K562 (cell line): ENCODE measurements around the gene DNAH17.

Experiments
- NR2C2 ChIP-seq, 2 experiments: fragments of 200-800 bp in 1 of 2; sonication (Bioruptor generic) in 1 of 2; sonication (generic) in 1 of 2; formaldehyde crosslinking in 1 of 2; IDR thresholded peaks; 2 replicates each; pipeline versions ENCODE4 v1.6.1 to v1.8.0; 2016 to 2022; ENCODE audit warnings: mild to moderate bottlenecking in 1 of 2, missing compliant biosample characterization in 1 of 2, missing genetic modification characterization in 1 of 2, missing genetic modification reagents in 1 of 2
- TAL1 ChIP-seq: fragments of 450-650 bp; IDR thresholded peaks from 2 replicates; pipeline ENCODE4 v1.6.1; 2016; ENCODE audit warnings: mild to moderate bottlenecking
- ZNF274 ChIP-seq: IDR thresholded peaks from 2 replicates; pipeline ENCODE4 v1.6.1; 2011; ENCODE audit warnings: low read depth, mild to moderate bottlenecking, low read length, moderate library complexity, borderline replicate concordance
- ZNF354B ChIP-seq: fragments of 250-450 bp; sonication (Bioruptor Pico); IDR thresholded peaks from 2 replicates; pipeline ENCODE4 v1.4.0; 2020
- TF ChIP-seq, protein P1 (sequence below), 3 experiments: IDR thresholded peaks in 2 of 3; conservative IDR thresholded peaks in 1 of 3; 2 replicates each; pipeline ENCODE4 v1.5.1; 2011 to 2012; ENCODE audit warnings: low read length in 3 of 3, mild to moderate bottlenecking in 3 of 3, control low read depth in 2 of 3, improper control_type of control experiment in 1 of 3, inconsistent platforms in 1 of 3, low read depth in 1 of 3, mixed read lengths in 1 of 3, moderate library complexity in 1 of 3; ENCODE audit not compliant: insufficient read depth in 2 of 3
- TF ChIP-seq, protein P2 (sequence below): fragments of 250-450 bp; sonication (Bioruptor Pico); IDR thresholded peaks from 2 replicates; pipeline ENCODE4 v1.8.0; 2021; ENCODE audit warnings: moderate library complexity, mild to moderate bottlenecking, inconsistent platforms
- TF ChIP-seq, protein P3 (sequence below): fragments of 450-650 bp; formaldehyde crosslinking; IDR thresholded peaks from 2 replicates; pipeline ENCODE4 v1.4.0; 2022; ENCODE audit warnings: missing genetic modification characterization
- TF ChIP-seq, protein P4 (sequence below): fragments of 150-350 bp; IDR thresholded peaks from 2 replicates; pipeline ENCODE4 v1.6.1; 2014; ENCODE audit warnings: low read depth, mild to moderate bottlenecking, low read length, borderline replicate concordance

DNA sequence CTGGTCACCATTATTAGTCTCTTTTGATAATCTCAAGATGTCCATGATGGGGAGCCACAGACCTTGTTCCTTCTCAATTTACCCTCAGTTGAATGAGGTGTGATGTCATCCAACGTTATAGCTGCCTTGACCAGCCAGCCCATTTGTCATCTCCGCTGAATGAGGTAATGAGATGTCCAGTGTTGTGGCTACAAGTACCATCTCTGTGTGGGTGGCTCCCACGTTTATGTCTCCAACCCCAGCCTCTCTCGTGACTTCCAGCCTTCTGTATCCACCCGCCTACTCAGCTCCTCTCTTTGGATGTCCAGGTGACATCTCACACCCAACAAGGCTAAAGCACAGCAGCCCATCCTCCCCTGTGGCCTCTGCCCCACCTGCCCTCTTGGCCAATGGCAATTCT is 18.2 kb downstream of the DNAH17 start:
- TF ChIP-seq, protein P1, sequence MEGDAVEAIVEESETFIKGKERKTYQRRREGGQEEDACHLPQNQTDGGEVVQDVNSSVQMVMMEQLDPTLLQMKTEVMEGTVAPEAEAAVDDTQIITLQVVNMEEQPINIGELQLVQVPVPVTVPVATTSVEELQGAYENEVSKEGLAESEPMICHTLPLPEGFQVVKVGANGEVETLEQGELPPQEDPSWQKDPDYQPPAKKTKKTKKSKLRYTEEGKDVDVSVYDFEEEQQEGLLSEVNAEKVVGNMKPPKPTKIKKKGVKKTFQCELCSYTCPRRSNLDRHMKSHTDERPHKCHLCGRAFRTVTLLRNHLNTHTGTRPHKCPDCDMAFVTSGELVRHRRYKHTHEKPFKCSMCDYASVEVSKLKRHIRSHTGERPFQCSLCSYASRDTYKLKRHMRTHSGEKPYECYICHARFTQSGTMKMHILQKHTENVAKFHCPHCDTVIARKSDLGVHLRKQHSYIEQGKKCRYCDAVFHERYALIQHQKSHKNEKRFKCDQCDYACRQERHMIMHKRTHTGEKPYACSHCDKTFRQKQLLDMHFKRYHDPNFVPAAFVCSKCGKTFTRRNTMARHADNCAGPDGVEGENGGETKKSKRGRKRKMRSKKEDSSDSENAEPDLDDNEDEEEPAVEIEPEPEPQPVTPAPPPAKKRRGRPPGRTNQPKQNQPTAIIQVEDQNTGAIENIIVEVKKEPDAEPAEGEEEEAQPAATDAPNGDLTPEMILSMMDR (IDR thresholded peaks at IDR 0.05 in 2 of 3, conservative IDR thresholded peaks at IDR 0.05 in 1 of 3; ENCODE audit: insufficient read depth in 2 of 3, low read depth in 1 of 3, low read length in 3 of 3), result no peak
- TF ChIP-seq NR2C2 (CRISPR knock-in tag; IDR thresholded peaks at IDR 0.05), result no peak
- no peak for TF ChIP-seq NR2C2 (tag; IDR thresholded peaks at IDR 0.05)
- TF ChIP-seq, protein P2, sequence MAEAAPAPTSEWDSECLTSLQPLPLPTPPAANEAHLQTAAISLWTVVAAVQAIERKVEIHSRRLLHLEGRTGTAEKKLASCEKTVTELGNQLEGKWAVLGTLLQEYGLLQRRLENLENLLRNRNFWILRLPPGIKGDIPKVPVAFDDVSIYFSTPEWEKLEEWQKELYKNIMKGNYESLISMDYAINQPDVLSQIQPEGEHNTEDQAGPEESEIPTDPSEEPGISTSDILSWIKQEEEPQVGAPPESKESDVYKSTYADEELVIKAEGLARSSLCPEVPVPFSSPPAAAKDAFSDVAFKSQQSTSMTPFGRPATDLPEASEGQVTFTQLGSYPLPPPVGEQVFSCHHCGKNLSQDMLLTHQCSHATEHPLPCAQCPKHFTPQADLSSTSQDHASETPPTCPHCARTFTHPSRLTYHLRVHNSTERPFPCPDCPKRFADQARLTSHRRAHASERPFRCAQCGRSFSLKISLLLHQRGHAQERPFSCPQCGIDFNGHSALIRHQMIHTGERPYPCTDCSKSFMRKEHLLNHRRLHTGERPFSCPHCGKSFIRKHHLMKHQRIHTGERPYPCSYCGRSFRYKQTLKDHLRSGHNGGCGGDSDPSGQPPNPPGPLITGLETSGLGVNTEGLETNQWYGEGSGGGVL (CRISPR knock-in tag), result no peak
- no peak for TF ChIP-seq ZNF354B
- TF ChIP-seq, protein P3, sequence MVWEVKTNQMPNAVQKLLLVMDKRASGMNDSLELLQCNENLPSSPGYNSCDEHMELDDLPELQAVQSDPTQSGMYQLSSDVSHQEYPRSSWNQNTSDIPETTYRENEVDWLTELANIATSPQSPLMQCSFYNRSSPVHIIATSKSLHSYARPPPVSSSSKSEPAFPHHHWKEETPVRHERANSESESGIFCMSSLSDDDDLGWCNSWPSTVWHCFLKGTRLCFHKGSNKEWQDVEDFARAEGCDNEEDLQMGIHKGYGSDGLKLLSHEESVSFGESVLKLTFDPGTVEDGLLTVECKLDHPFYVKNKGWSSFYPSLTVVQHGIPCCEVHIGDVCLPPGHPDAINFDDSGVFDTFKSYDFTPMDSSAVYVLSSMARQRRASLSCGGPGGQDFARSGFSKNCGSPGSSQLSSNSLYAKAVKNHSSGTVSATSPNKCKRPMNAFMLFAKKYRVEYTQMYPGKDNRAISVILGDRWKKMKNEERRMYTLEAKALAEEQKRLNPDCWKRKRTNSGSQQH (CRISPR knock-in tag), result no peak
- TF ChIP-seq, protein P4, sequence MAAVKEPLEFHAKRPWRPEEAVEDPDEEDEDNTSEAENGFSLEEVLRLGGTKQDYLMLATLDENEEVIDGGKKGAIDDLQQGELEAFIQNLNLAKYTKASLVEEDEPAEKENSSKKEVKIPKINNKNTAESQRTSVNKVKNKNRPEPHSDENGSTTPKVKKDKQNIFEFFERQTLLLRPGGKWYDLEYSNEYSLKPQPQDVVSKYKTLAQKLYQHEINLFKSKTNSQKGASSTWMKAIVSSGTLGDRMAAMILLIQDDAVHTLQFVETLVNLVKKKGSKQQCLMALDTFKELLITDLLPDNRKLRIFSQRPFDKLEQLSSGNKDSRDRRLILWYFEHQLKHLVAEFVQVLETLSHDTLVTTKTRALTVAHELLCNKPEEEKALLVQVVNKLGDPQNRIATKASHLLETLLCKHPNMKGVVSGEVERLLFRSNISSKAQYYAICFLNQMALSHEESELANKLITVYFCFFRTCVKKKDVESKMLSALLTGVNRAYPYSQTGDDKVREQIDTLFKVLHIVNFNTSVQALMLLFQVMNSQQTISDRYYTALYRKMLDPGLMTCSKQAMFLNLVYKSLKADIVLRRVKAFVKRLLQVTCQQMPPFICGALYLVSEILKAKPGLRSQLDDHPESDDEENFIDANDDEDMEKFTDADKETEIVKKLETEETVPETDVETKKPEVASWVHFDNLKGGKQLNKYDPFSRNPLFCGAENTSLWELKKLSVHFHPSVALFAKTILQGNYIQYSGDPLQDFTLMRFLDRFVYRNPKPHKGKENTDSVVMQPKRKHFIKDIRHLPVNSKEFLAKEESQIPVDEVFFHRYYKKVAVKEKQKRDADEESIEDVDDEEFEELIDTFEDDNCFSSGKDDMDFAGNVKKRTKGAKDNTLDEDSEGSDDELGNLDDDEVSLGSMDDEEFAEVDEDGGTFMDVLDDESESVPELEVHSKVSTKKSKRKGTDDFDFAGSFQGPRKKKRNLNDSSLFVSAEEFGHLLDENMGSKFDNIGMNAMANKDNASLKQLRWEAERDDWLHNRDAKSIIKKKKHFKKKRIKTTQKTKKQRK, result no peak
- no peak for TF ChIP-seq TAL1
- no peak for TF ChIP-seq ZNF274
